Measurements from ENCODE around the gene SLC39A13. TPM values are rescaled to one million over a fixed set of nuclear protein-coding genes. Genes with fewer than 3 reads are reported as not detected.

Gene SLC39A13
- total RNA-seq, 1 experiment from 2014 or later: 50.2 TPM

DNA sequence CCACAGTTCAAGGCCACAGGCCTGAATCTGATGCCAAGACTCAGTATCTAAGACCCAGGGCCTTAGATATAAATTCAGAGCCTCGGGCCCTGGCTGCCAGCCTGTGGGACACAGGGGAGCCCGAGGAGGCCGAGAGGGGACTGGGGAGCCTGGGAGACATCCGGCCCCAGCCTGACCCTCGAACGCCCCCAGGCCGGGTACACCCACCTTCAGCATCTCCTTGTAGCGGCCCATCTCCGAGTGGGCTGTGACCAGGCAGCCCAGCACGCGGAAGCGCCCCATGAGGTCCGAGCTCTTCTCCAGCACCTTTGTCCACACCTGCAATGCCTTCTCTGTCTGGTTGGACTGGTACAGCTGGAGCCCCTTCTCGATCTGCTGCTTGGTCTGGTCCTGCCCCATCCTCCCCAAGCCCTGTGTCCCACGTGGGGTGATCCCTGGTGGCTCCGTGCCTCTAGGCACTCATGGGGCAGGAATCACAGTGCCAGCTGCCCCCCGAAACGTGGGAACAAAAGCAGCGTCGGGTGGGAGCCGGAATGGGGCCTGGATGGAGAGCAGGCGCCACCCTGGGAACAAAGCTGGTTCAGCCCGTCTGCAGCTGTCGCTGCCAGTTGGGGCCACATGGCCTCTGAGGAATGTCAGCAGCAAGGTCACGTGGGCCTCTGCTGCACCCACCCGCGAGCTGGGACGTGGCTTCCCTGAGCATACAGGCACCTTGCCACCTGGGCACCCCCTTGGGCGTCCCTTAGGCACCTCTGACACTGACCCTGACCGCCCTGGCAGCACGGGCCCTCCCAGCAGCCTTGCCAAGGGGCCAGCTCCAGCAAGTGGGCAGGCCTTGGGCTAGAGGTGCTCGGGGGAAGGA is 40.4 kb downstream of the SLC39A13 start, which contains the start of gene RAPSN:
RAPSN (minus strand) TSS at position 571 of the 862 bp plus-strand sequence; CDS start at position 399, 172 bp downstream.
- no TSS peak for BruUV-seq (replicated peaks)
- POLR2A ChIA-PET: no interaction called here
- Histone ChIP-seq H3K27me3 (ENCODE audit: control insufficient read depth, insufficient read depth, low read length) (no peaks in the 10 kb centered on the region), H3K9me3 (ENCODE audit: control insufficient read depth, insufficient read depth, low read depth, low read length) (no peaks in the 10 kb centered on the region), H3K4me3 (ENCODE audit: low read depth in 2 of 2, low read length in 2 of 2) (no peak within 1 kb of the TSS), H3K4me1 (ENCODE audit: control insufficient read depth, insufficient read depth, low read length) (no peaks in the 10 kb centered on the region), H3K36me3 (ENCODE audit: control insufficient read depth, insufficient read depth, low read length) (no peaks in the 10 kb centered on the region), H3K27ac (ENCODE audit: low read length) (no peak within 1 kb of the TSS)
- ATAC-seq (no peak), DNase-seq (ENCODE audit: low read depth, low spot score) (no peak)
- in situ Hi-C loops (cut with HindIII; ENCODE audit: low pct_unique_long_range_greater_than_20kb, low sequenced_read_pairs) (no loop called here), intact Hi-C loops (cut with micrococcal nuclease; ENCODE audit: unreplicated experiment) (no loop called here)
- CTCF ChIA-PET: no interaction called here
- TF ChIP-seq REST (IDR thresholded peaks at IDR 0.05; ENCODE audit: insufficient read depth in 1 of 2, low read depth in 2 of 2, low read length in 1 of 2) (no peak), SIN3A (IDR thresholded peaks at IDR 0.05; ENCODE audit: borderline replicate concordance, insufficient read depth, low read depth, low read length) (no peak), POLR2AphosphoS5 (IDR thresholded peaks at IDR 0.05; ENCODE audit: low read depth, low read length) (no peak), TCF7L2 (IDR thresholded peaks at IDR 0.05; ENCODE audit: low read depth, low read length) (no peak)
- TF ChIP-seq, protein P1, sequence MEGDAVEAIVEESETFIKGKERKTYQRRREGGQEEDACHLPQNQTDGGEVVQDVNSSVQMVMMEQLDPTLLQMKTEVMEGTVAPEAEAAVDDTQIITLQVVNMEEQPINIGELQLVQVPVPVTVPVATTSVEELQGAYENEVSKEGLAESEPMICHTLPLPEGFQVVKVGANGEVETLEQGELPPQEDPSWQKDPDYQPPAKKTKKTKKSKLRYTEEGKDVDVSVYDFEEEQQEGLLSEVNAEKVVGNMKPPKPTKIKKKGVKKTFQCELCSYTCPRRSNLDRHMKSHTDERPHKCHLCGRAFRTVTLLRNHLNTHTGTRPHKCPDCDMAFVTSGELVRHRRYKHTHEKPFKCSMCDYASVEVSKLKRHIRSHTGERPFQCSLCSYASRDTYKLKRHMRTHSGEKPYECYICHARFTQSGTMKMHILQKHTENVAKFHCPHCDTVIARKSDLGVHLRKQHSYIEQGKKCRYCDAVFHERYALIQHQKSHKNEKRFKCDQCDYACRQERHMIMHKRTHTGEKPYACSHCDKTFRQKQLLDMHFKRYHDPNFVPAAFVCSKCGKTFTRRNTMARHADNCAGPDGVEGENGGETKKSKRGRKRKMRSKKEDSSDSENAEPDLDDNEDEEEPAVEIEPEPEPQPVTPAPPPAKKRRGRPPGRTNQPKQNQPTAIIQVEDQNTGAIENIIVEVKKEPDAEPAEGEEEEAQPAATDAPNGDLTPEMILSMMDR (IDR thresholded peaks at IDR 0.05): no peak

DNA sequence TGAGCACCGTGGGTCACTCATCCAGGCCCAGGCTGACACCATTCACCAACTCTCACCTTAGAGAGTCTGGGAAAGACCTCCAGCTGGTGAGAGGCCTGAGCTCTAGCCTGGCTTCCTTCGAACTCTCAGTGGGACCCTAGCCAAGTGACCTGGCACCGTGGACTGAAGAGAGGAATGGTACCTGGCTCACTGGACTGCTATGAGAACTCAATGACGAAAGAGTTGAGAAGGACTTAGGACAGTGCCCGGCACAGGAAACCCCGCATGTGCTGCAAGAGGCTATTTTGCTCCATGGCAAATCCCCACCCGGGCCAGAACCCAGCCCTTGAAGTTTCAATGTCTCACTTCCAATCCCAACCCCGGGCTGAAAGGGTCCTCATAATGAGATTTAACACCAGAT is 41.2 kb downstream of the SLC39A13 start:
- DNase-seq (ENCODE audit: low read depth, low spot score) (no peak), ATAC-seq (no peak)
- no TSS peak for BruUV-seq (replicated peaks)
- in situ Hi-C loops (cut with HindIII; ENCODE audit: low pct_unique_long_range_greater_than_20kb, low sequenced_read_pairs) (no loop called here), intact Hi-C loops (cut with micrococcal nuclease; ENCODE audit: unreplicated experiment) (no loop called here)
- CTCF ChIA-PET: no interaction called here
- POLR2A ChIA-PET: no interaction called here
- Histone ChIP-seq H3K36me3 (ENCODE audit: control insufficient read depth, insufficient read depth, low read length) (no peaks in the 10 kb centered on the region), H3K4me1 (ENCODE audit: control insufficient read depth, insufficient read depth, low read length) (no peaks in the 10 kb centered on the region), H3K27me3 (ENCODE audit: control insufficient read depth, insufficient read depth, low read length) (no peaks in the 10 kb centered on the region), H3K9me3 (ENCODE audit: control insufficient read depth, insufficient read depth, low read depth, low read length) (no peaks in the 10 kb centered on the region), H3K4me3 (ENCODE audit: low read depth in 2 of 2, low read length in 2 of 2) (no peak overlapping the region), H3K27ac (ENCODE audit: low read length) (no peak overlapping the region)
- TF ChIP-seq, protein P1 (IDR thresholded peaks at IDR 0.05): no peak
- TF ChIP-seq POLR2AphosphoS5 (IDR thresholded peaks at IDR 0.05; ENCODE audit: low read depth, low read length) (no peak), REST (IDR thresholded peaks at IDR 0.05; ENCODE audit: insufficient read depth in 1 of 2, low read depth in 2 of 2, low read length in 1 of 2) (no peak), TCF7L2 (IDR thresholded peaks at IDR 0.05; ENCODE audit: low read depth, low read length) (no peak), SIN3A (IDR thresholded peaks at IDR 0.05; ENCODE audit: borderline replicate concordance, insufficient read depth, low read depth, low read length) (no peak)
